Stimulated activated CD8-positive, alpha-beta memory T cell treated with anti-CD3 and anti-CD28 coated beads, Interleukin-15, amount 100 ng/mL, for 24 hours (primary cell): ENCODE results near the gene COX18.

Experiments used
- DNase-seq: peaks from one replicate; pipeline ENCODE4 v3.0.0-alpha.2; 2020; ENCODE audit warnings: low read depth

The COX18 gene

GRCh38 chr4:73053076-73053475 lies 16.4 kb downstream of the COX18 start:
- no peak for DNase-seq

- DNase-seq: no peak
These were observed 17.9 kb downstream of the COX18 start for GRCh38 chr4:73051625-73052024.

GRCh38 chr4:73045879-73046278 lies 23.6 kb downstream of the COX18 start:
- DNase-seq: no peak

- no peak for DNase-seq
These were observed 32.5 kb downstream of the COX18 start for GRCh38 chr4:73037057-73037456.

- no peak for DNase-seq
These were observed 33.4 kb downstream of the COX18 start for GRCh38 chr4:73036123-73036522.

GRCh38 chr4:73034896-73035295 lies 34.6 kb downstream of the COX18 start:
- no peak for DNase-seq

- DNase-seq: no peak
These were observed 40.9 kb downstream of the COX18 start for GRCh38 chr4:73028621-73029020.

- DNase-seq: no peak
These were observed 47.9 kb downstream of the COX18 start for GRCh38 chr4:73021634-73022033.

GRCh38 chr4:73019462-73020047 lies 50.0 kb downstream of the COX18 start:
- DNase-seq: no peak

- DNase-seq: no peak
These were observed 50.9 kb downstream of the COX18 start for GRCh38 chr4:73018595-73018994.

GRCh38 chr4:73013310-73013709 lies 56.2 kb downstream of the COX18 start:
- no peak for DNase-seq

GRCh38 chr4:73012673-73013072 lies 56.8 kb downstream of the COX18 start:
- DNase-seq: no peak

- no peak for DNase-seq
These were observed 57.9 kb downstream of the COX18 start for GRCh38 chr4:73011629-73011985.

GRCh38 chr4:73010789-73011628 lies 58.5 kb downstream of the COX18 start:
- no peak for DNase-seq

GRCh38 chr4:73007526-73008100 lies 61.9 kb downstream of the COX18 start:
- DNase-seq: no peak

GRCh38 chr4:73006286-73006990 lies 63.1 kb downstream of the COX18 start:
- no peak for DNase-seq

GRCh38 chr4:73005514-73005913 lies 64.0 kb downstream of the COX18 start:
- DNase-seq: no peak
